ENCODE results near the gene NLE1.
A peak's percentile ranks its signal among the peaks of the same experiment; 100 is the strongest.

Gene NLE1

GRCh38 chr17:35142467-35142796 lies 329 bp upstream of the NLE1 start:
- H3K9me3 ChIP-seq (ENCODE audit: insufficient read depth, low read depth, low read length), result no peaks in the 10 kb centered on the region
- H3K36me3 ChIP-seq (ENCODE audit: insufficient read depth, low read depth, low read length), result peaks cover 26% of the 10 kb centered on the region
- no peak overlapping the region for H3K27ac ChIP-seq (ENCODE audit: low read length)
- H3K4me3 ChIP-seq (ENCODE audit: low read length), result peak overlapping the region; percentile 97; the same call in 1 of the 2 replicates
- H3K27me3 ChIP-seq (ENCODE audit: insufficient read depth, low read length), result no peaks in the 10 kb centered on the region
- H3K4me1 ChIP-seq (ENCODE audit: insufficient read depth, low read length), result peaks cover 2% of the 10 kb centered on the region; the same call in 1 of the 2 replicates
- H3K9ac ChIP-seq (ENCODE audit: low read depth, low read length), result no peak overlapping the region

GRCh38 chr17:35138218-35138617 lies 3.9 kb downstream of the NLE1 start:
- peaks cover 68% of the 10 kb centered on the region for H3K36me3 ChIP-seq (ENCODE audit: insufficient read depth, low read depth, low read length)
- no peak overlapping the region for H3K27ac ChIP-seq (ENCODE audit: low read length)
- H3K9me3 ChIP-seq (ENCODE audit: insufficient read depth, low read depth, low read length), result no peaks in the 10 kb centered on the region
- H3K4me3 ChIP-seq (ENCODE audit: low read length), result no peak overlapping the region
- H3K9ac ChIP-seq (ENCODE audit: low read depth, low read length), result no peak overlapping the region
- H3K27me3 ChIP-seq (ENCODE audit: insufficient read depth, low read length), result no peaks in the 10 kb centered on the region
- peaks cover 2% of the 10 kb centered on the region; the same call in 1 of the 2 replicates for H3K4me1 ChIP-seq (ENCODE audit: insufficient read depth, low read length)

GRCh38 chr17:35135322-35135721 lies 6.8 kb downstream of the NLE1 start:
- Histone ChIP-seq H3K9me3 (ENCODE audit: insufficient read depth, low read depth, low read length) (no peaks in the 10 kb centered on the region), H3K27ac (ENCODE audit: low read length) (no peak overlapping the region), H3K4me1 (ENCODE audit: insufficient read depth, low read length) (no peaks in the 10 kb centered on the region), H3K27me3 (ENCODE audit: insufficient read depth, low read length) (no peaks in the 10 kb centered on the region), H3K4me3 (ENCODE audit: low read length) (no peak overlapping the region), H3K36me3 (ENCODE audit: insufficient read depth, low read depth, low read length) (peaks cover 95% of the 10 kb centered on the region), H3K9ac (ENCODE audit: low read depth, low read length) (no peak overlapping the region)

GRCh38 chr17:35132816-35133550 lies 9.1 kb downstream of the NLE1 start:
- Histone ChIP-seq H3K4me1 (ENCODE audit: insufficient read depth, low read length) (no peaks in the 10 kb centered on the region), H3K9ac (ENCODE audit: low read depth, low read length) (no peak overlapping the region), H3K4me3 (ENCODE audit: low read length) (no peak overlapping the region), H3K36me3 (ENCODE audit: insufficient read depth, low read depth, low read length) (peaks cover 74% of the 10 kb centered on the region), H3K27ac (ENCODE audit: low read length) (no peak overlapping the region), H3K27me3 (ENCODE audit: insufficient read depth, low read length) (no peaks in the 10 kb centered on the region), H3K9me3 (ENCODE audit: insufficient read depth, low read depth, low read length) (no peaks in the 10 kb centered on the region)

GRCh38 chr17:35132099-35132498 lies 10.0 kb downstream of the NLE1 start:
- H3K27me3 ChIP-seq (ENCODE audit: insufficient read depth, low read length), result no peaks in the 10 kb centered on the region
- no peak overlapping the region for H3K4me3 ChIP-seq (ENCODE audit: low read length)
- H3K9ac ChIP-seq (ENCODE audit: low read depth, low read length), result no peak overlapping the region
- peaks cover 66% of the 10 kb centered on the region for H3K36me3 ChIP-seq (ENCODE audit: insufficient read depth, low read depth, low read length)
- no peaks in the 10 kb centered on the region for H3K4me1 ChIP-seq (ENCODE audit: insufficient read depth, low read length)
- no peaks in the 10 kb centered on the region for H3K9me3 ChIP-seq (ENCODE audit: insufficient read depth, low read depth, low read length)
- no peak overlapping the region for H3K27ac ChIP-seq (ENCODE audit: low read length)

- no peaks in the 10 kb centered on the region for H3K9me3 ChIP-seq (ENCODE audit: insufficient read depth, low read depth, low read length)
- H3K4me3 ChIP-seq (ENCODE audit: low read length), result no peak overlapping the region
- no peaks in the 10 kb centered on the region for H3K4me1 ChIP-seq (ENCODE audit: insufficient read depth, low read length)
- no peaks in the 10 kb centered on the region for H3K27me3 ChIP-seq (ENCODE audit: insufficient read depth, low read length)
- H3K36me3 ChIP-seq (ENCODE audit: insufficient read depth, low read depth, low read length), result peaks cover 49% of the 10 kb centered on the region
- no peak overlapping the region for H3K9ac ChIP-seq (ENCODE audit: low read depth, low read length)
- H3K27ac ChIP-seq (ENCODE audit: low read length), result no peak overlapping the region
Measured at GRCh38 chr17:35130392-35130791, 11.7 kb downstream of the NLE1 start.

- H3K36me3 ChIP-seq (ENCODE audit: insufficient read depth, low read depth, low read length), result peaks cover 44% of the 10 kb centered on the region
- no peaks in the 10 kb centered on the region for H3K27me3 ChIP-seq (ENCODE audit: insufficient read depth, low read length)
- H3K9me3 ChIP-seq (ENCODE audit: insufficient read depth, low read depth, low read length), result no peaks in the 10 kb centered on the region
- H3K4me1 ChIP-seq (ENCODE audit: insufficient read depth, low read length), result no peaks in the 10 kb centered on the region
- H3K9ac ChIP-seq (ENCODE audit: low read depth, low read length), result no peak overlapping the region
- no peak overlapping the region for H3K27ac ChIP-seq (ENCODE audit: low read length)
- H3K4me3 ChIP-seq (ENCODE audit: low read length), result no peak overlapping the region
Measured at GRCh38 chr17:35129973-35130351, 12.1 kb downstream of the NLE1 start.

GRCh38 chr17:35129154-35129972 lies 12.7 kb downstream of the NLE1 start:
- no peaks in the 10 kb centered on the region for H3K4me1 ChIP-seq (ENCODE audit: insufficient read depth, low read length)
- H3K9me3 ChIP-seq (ENCODE audit: insufficient read depth, low read depth, low read length), result no peaks in the 10 kb centered on the region
- H3K4me3 ChIP-seq (ENCODE audit: low read length), result no peak overlapping the region
- no peak overlapping the region for H3K9ac ChIP-seq (ENCODE audit: low read depth, low read length)
- H3K27ac ChIP-seq (ENCODE audit: low read length), result no peak overlapping the region
- H3K27me3 ChIP-seq (ENCODE audit: insufficient read depth, low read length), result no peaks in the 10 kb centered on the region
- H3K36me3 ChIP-seq (ENCODE audit: insufficient read depth, low read depth, low read length), result peaks cover 38% of the 10 kb centered on the region

- no peak overlapping the region for H3K9ac ChIP-seq (ENCODE audit: low read depth, low read length)
- peaks cover 1% of the 10 kb centered on the region; the same call in 1 of the 2 replicates for H3K27me3 ChIP-seq (ENCODE audit: insufficient read depth, low read length)
- H3K4me3 ChIP-seq (ENCODE audit: low read length), result no peak overlapping the region
Measured at GRCh38 chr17:35127751-35128514, 14.2 kb downstream of the NLE1 start.

GRCh38 chr17:35121315-35121714 lies 20.8 kb downstream of the NLE1 start, which contains the start of gene FNDC8:
Gene FNDC8, plus strand, starts transcription at chr17:35121615. Its CDS starts 79 bp downstream, at chr17:35121694.
- no peaks in the 10 kb centered on the region for H3K9me3 ChIP-seq (ENCODE audit: insufficient read depth, low read depth, low read length)
- H3K9ac ChIP-seq (ENCODE audit: low read depth, low read length), result no peak within 1 kb of the TSS
- H3K36me3 ChIP-seq (ENCODE audit: insufficient read depth, low read depth, low read length), result no peaks in the 10 kb centered on the region
- H3K4me3 ChIP-seq (ENCODE audit: low read length), result no peak within 1 kb of the TSS
- H3K27me3 ChIP-seq (ENCODE audit: insufficient read depth, low read length), result peaks cover 24% of the 10 kb centered on the region
- H3K27ac ChIP-seq (ENCODE audit: low read length), result no peak within 1 kb of the TSS
- no peaks in the 10 kb centered on the region; the same call in 1 of the 2 replicates for H3K4me1 ChIP-seq (ENCODE audit: insufficient read depth, low read length)

More at GRCh38 chr17:35127751-35128514, 14.2 kb downstream of the NLE1 start:
- Histone ChIP-seq H3K9me3 (ENCODE audit: insufficient read depth, low read depth, low read length) (no peaks in the 10 kb centered on the region), H3K27ac (ENCODE audit: low read length) (no peak overlapping the region), H3K4me1 (ENCODE audit: insufficient read depth, low read length) (no peaks in the 10 kb centered on the region), H3K36me3 (ENCODE audit: insufficient read depth, low read depth, low read length) (peaks cover 24% of the 10 kb centered on the region)

- H3K4me1 ChIP-seq (ENCODE audit: insufficient read depth, low read length), result no peaks in the 10 kb centered on the region; the same call in 1 of the 2 replicates
- H3K27ac ChIP-seq (ENCODE audit: low read length), result no peak within 1 kb of the TSS
- H3K9me3 ChIP-seq (ENCODE audit: insufficient read depth, low read depth, low read length), result no peaks in the 10 kb centered on the region
- H3K4me3 ChIP-seq (ENCODE audit: low read length), result peak within 1 kb of the TSS; percentile 72
- no peaks in the 10 kb centered on the region for H3K36me3 ChIP-seq (ENCODE audit: insufficient read depth, low read depth, low read length)
- peak within 1 kb of the TSS; percentile 69; the same call in 1 of the 2 replicates for H3K9ac ChIP-seq (ENCODE audit: low read depth, low read length)
- H3K27me3 ChIP-seq (ENCODE audit: insufficient read depth, low read length), result peaks cover 24% of the 10 kb centered on the region
Measured at GRCh38 chr17:35119370-35120165, 22.5 kb downstream of the NLE1 start, which contains the start of gene RAD51D. Gene RAD51D, minus strand, starts transcription at chr17:35119860. Its CDS starts 247 bp downstream, at chr17:35119613.

All from iPS-20b (cell line).